Endothelial cell of umbilical vein (primary cell): ENCODE results near the gene ADAM22. TPM values are rescaled to one million over a fixed set of nuclear protein-coding genes. Genes with fewer than 3 reads are reported as not detected.

ENCODE experiments used
- BruUV-seq: library from RNA; stranded (reverse); fragments of 400-500 nt; replicated peaks from 2 replicates; lab custom pipeline; 2021; lab: Mats Ljungman, UMichigan
- CTCF ChIA-PET: fragments of 300-600, 350-600 bp; sonication (Branson Sonifier 250); formaldehyde crosslinking; loops from one replicate; lab custom pipeline; 2021; ENCODE audit warnings: antibody characterized with exemption, inconsistent platforms; lab: Charles Lee
- POLR2A ChIA-PET: fragments of 300-600, 350-600 bp; sonication (Branson Sonifier 250); formaldehyde crosslinking; loops from one replicate; lab custom pipeline; 2021; ENCODE audit warnings: antibody characterized with exemption, inconsistent platforms; lab: Charles Lee
- DNase-seq: peaks from one replicate; pipeline ENCODE4 v3.0.0-alpha.2; 2011; ENCODE audit warnings: low read depth, low spot score
- FAIRE-seq: peaks from 2 replicates; lab custom pipeline; 2011; peaks lifted over from hg19 to GRCh38; lab: Jason Lieb, UNC
- H2AFZ ChIP-seq: 2 replicates; pipeline ENCODE4 v1.6.0; 2012; ENCODE audit warnings: low read depth, low read length, control low read depth, inconsistent platforms
- H3K27ac ChIP-seq: 2 replicates; pipeline ENCODE4 v1.5.1; 2011; ENCODE audit warnings: low read depth, mild to moderate bottlenecking, control low read depth, low read length, moderate library complexity; ENCODE audit not compliant: insufficient read depth
- H3K27me3 ChIP-seq, 2 experiments: 2 replicates each; pipeline versions ENCODE4 v1.6.0 to v1.6.1; 2011; ENCODE audit warnings: low read length in 2 of 2, mixed read lengths in 1 of 2; ENCODE audit not compliant: control insufficient read depth in 2 of 2, insufficient read depth in 2 of 2
- H3K36me3 ChIP-seq, 2 experiments: 2 replicates in 1 of 2; 3 replicates in 1 of 2; pipeline ENCODE4 v1.5.1; 2011; ENCODE audit warnings: low read length in 2 of 2, mild to moderate bottlenecking in 1 of 2, moderate library complexity in 1 of 2; ENCODE audit not compliant: control insufficient read depth in 2 of 2, insufficient read depth in 2 of 2; ENCODE audit errors: extremely low read depth in 1 of 2
- H3K4me1 ChIP-seq: 3 replicates; pipeline ENCODE4 v1.5.1; 2011; ENCODE audit warnings: mild to moderate bottlenecking, low read length; ENCODE audit not compliant: control insufficient read depth, insufficient read depth; ENCODE audit errors: extremely low read depth
- H3K4me2 ChIP-seq: 2 replicates; pipeline ENCODE4 v1.6.1; 2011; ENCODE audit warnings: low read length, control low read depth, mixed read lengths; ENCODE audit not compliant: insufficient read depth
- H3K4me3 ChIP-seq, 3 experiments: fragments of 200-600 bp in 1 of 3; sonication (generic), shearing (Covaris generic) in 1 of 3; replicated peaks in 1 of 3; 2 replicates each; pipeline ENCODE4 v1.5.1; 2011 to 2016; ENCODE audit warnings: control low read depth in 3 of 3, low read length in 3 of 3, mild to moderate bottlenecking in 2 of 3, inconsistent platforms in 1 of 3, low read depth in 1 of 3, moderate library complexity in 1 of 3; ENCODE audit not compliant: insufficient read depth in 1 of 3
- H3K79me2 ChIP-seq: 2 replicates; pipeline ENCODE4 v1.6.0; 2012; ENCODE audit warnings: low read length, inconsistent platforms; ENCODE audit not compliant: control insufficient read depth, insufficient read depth
- H3K9ac ChIP-seq: replicated peaks from 2 replicates; pipeline ENCODE3; 2011; ENCODE audit warnings: low read length, control low read depth; ENCODE audit not compliant: insufficient read depth; ENCODE audit errors: extremely low read depth
- H3K9me1 ChIP-seq: replicated peaks from 3 replicates; pipeline ENCODE4 v1.6.0; 2011; ENCODE audit warnings: mild to moderate bottlenecking, low read length; ENCODE audit not compliant: control insufficient read depth, insufficient read depth; ENCODE audit errors: extremely low read depth
- H3K9me3 ChIP-seq: replicated peaks from 2 replicates; pipeline ENCODE4 v1.5.1; 2012; ENCODE audit warnings: low read length, inconsistent platforms; ENCODE audit not compliant: control insufficient read depth, insufficient read depth
- H4K20me1 ChIP-seq: replicated peaks from 2 replicates; pipeline ENCODE3; 2011; ENCODE audit warnings: mild to moderate bottlenecking, low read length; ENCODE audit not compliant: control insufficient read depth, insufficient read depth; ENCODE audit errors: extremely low read depth
- EZH2 ChIP-seq: IDR thresholded peaks from 2 replicates; pipeline ENCODE4 v1.6.1; 2012; ENCODE audit warnings: borderline replicate concordance, low read depth, mild to moderate bottlenecking, moderate library complexity, low read length, inconsistent platforms; ENCODE audit not compliant: severe bottlenecking
- FOS ChIP-seq: IDR thresholded peaks from 2 replicates; pipeline ENCODE4 v1.6.1; 2011; ENCODE audit warnings: mild to moderate bottlenecking, low read length, moderate library complexity, borderline replicate concordance; ENCODE audit not compliant: insufficient read depth
- JUN ChIP-seq: IDR thresholded peaks from 2 replicates; pipeline ENCODE4 v1.6.1; 2011; ENCODE audit warnings: borderline replicate concordance, low read depth; ENCODE audit not compliant: insufficient read length, insufficient read depth
- MYC ChIP-seq: IDR thresholded peaks from one replicate; pipeline ENCODE4 v1.6.1; 2011; ENCODE audit warnings: mild to moderate bottlenecking, low read depth, low read length
- POLR2AphosphoS5 ChIP-seq: IDR thresholded peaks from 2 replicates; pipeline ENCODE4 v1.6.1; 2012; ENCODE audit warnings: low read depth, mild to moderate bottlenecking, control low read depth, low read length, moderate library complexity; ENCODE audit not compliant: insufficient read depth
- dilution Hi-C: fragments of 300-500 bp; cut with MboI; formaldehyde crosslinking; loops from one replicate; pipeline ENCODE4 v1.15.0; 2019; ENCODE audit warnings: low sequenced_read_pairs; ENCODE audit not compliant: extremely low pct_ligation_motif_present
- intact Hi-C: fragments of 100-400 bp; cut with micrococcal nuclease; formaldehyde crosslinking; loops from one replicate; pipeline ENCODE4 v1.10.0; 2022
- polyA plus RNA-seq, 4 experiments: library from polyadenylated mRNA; depleted of rRNA in 3 of 4; stranded (reverse) in 3 of 4; unstranded in 1 of 4; fragments of >200 nt; gene quantifications; 2 replicates each; pipeline versions ENCODE4 v1.2.1 to v1.2.3, GENCODE V29; 2011 to 2012; ENCODE audit warnings: missing spikeins in 1 of 4
- total RNA-seq: library from RNA; stranded (reverse); gene quantifications from 2 replicates; pipeline ENCODE4 v1.2.3, GENCODE V29; 2021
- TF ChIP-seq, protein P1 (sequence below), 2 donors: IDR thresholded peaks; 1 replicate in 1 of 2; 2 replicates in 1 of 2; pipeline ENCODE4 v1.5.1; 2011; ENCODE audit warnings: low read length in 2 of 2, mild to moderate bottlenecking in 2 of 2, moderate library complexity in 2 of 2, control low read depth in 1 of 2, inconsistent platforms in 1 of 2, low read depth in 1 of 2; ENCODE audit not compliant: insufficient read depth in 1 of 2; ENCODE audit errors: extremely low read depth in 1 of 2

The ADAM22 gene
- total and polyA plus RNA-seq, 2 donors (not counting 3 experiments of a cell fraction or from before 2014, with no cell fraction given) = 0.33 to 0.53 TPM

DNA sequence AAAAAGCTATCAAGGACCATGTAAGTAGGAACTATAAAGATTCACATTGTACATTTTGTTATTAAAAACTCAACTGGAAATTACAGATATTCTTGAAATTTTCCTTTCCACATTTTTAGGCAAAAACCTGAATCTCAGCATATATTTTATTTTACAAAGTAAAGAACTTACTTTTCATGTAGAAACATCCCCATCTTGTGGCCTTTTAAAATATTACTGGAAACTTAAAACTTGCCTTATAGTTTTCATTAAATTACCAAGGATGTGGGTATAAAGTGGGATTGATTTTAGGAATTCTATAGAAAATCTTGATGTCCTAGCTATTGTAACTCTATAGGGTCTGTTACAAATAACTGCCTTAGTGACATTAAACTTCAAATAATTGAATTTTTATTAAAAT lies 47.2 kb upstream of the ADAM22 start:
- H3K36me3 ChIP-seq = peaks cover 0 to 10% of the 10 kb centered on the region in 2 experiments
- intact Hi-C loops (loop anchor here (1.0 to 10.0 kb wide), 6 partner anchors 90 to 575 kb away; partner anchors contain the start of gene CROT), dilution Hi-C loops (no loop called here)
- FAIRE-seq = no peak
- H3K27me3 ChIP-seq = no peaks in the 10 kb centered on the region
- H3K9me1 ChIP-seq = no peaks in the 10 kb centered on the region
- H3K4me3 ChIP-seq = no peak overlapping the region
- CTCF ChIA-PET = interaction anchor here (0.7 to 4.1 kb wide), 21 partner anchors 8 to 575 kb away, joined by 3 to 108 read pairs (median 4); partner anchors contain the start of gene ADAM22
- no peak overlapping the region for H2AFZ ChIP-seq
- no peaks in the 10 kb centered on the region for H3K4me1 ChIP-seq
- no peaks in the 10 kb centered on the region for H3K9me3 ChIP-seq
- no peaks in the 10 kb centered on the region for H4K20me1 ChIP-seq
- H3K79me2 ChIP-seq = peaks cover 61% of the 10 kb centered on the region
- TF ChIP-seq FOS (no peak), MYC (no peak), POLR2AphosphoS5 (no peak), JUN (no peak)
- TF ChIP-seq, protein P1, sequence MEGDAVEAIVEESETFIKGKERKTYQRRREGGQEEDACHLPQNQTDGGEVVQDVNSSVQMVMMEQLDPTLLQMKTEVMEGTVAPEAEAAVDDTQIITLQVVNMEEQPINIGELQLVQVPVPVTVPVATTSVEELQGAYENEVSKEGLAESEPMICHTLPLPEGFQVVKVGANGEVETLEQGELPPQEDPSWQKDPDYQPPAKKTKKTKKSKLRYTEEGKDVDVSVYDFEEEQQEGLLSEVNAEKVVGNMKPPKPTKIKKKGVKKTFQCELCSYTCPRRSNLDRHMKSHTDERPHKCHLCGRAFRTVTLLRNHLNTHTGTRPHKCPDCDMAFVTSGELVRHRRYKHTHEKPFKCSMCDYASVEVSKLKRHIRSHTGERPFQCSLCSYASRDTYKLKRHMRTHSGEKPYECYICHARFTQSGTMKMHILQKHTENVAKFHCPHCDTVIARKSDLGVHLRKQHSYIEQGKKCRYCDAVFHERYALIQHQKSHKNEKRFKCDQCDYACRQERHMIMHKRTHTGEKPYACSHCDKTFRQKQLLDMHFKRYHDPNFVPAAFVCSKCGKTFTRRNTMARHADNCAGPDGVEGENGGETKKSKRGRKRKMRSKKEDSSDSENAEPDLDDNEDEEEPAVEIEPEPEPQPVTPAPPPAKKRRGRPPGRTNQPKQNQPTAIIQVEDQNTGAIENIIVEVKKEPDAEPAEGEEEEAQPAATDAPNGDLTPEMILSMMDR (IDR thresholded peaks at IDR 0.05; ENCODE audit: extremely low read depth in 1 of 2, insufficient read depth in 1 of 2, low read depth in 1 of 2, low read length in 2 of 2) = peak; percentile 3 to 9
- BruUV-seq = no TSS peak
- H3K27ac ChIP-seq = no peak overlapping the region
- H3K9ac ChIP-seq = no peak overlapping the region
- H3K4me2 ChIP-seq = no peak overlapping the region
- POLR2A ChIA-PET = no interaction called here
- peak; percentile 56 for DNase-seq

DNA sequence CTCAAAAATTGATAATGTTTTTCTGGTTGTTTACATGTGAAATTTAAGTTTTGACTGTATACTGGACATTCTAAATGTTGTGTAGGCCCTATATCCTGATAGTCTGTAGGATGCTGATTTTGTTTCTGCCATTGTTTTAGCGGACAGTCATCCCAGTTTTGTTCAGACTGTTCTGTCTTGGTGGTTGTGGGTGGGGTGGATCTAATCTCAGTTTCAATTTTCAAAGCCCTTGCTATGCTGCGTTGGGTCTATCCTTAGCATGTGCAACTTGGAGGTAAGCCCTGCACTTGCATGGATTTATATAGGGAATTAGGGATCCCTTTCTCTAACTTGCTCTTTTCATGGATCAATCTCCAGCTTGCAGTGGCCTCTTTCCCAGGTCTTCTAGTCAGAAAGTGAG lies 38.7 kb upstream of the ADAM22 start:
- dilution Hi-C loops (no loop called here), intact Hi-C loops (no loop called here)
- no TSS peak for BruUV-seq
- Histone ChIP-seq H3K9ac (no peak overlapping the region), H2AFZ (no peak overlapping the region), H3K4me2 (no peak overlapping the region), H3K27me3 (no peaks in the 10 kb centered on the region), H3K79me2 (peaks cover 33% of the 10 kb centered on the region), H3K4me3 (no peak overlapping the region), H3K9me3 (no peaks in the 10 kb centered on the region), H3K9me1 (no peaks in the 10 kb centered on the region), H4K20me1 (no peaks in the 10 kb centered on the region), H3K27ac (no peak overlapping the region), H3K4me1 (no peaks in the 10 kb centered on the region), H3K36me3 (peaks cover 0 to 10% of the 10 kb centered on the region in 2 experiments)
- ChIA-PET CTCF (no interaction called here), POLR2A (no interaction called here)
- no peak for DNase-seq
- TF ChIP-seq EZH2 = no peak
- no peak for TF ChIP-seq MYC
- FAIRE-seq = no peak
